Pulmonary artery endothelial cell (primary cell): Measurements from ENCODE around the gene PVRIG. TPM values are rescaled to one million over a fixed set of nuclear protein-coding genes. Genes with fewer than 3 reads are reported as not detected.
A peak's percentile ranks its signal among the peaks of the same experiment; 100 is the strongest.
"Not testable (repeated sequence)": the region's sequence is repeated elsewhere in the genome, so short reads cannot be mapped to it uniquely, and the experiment has no call there.

Source experiments
- DNase-seq: peaks from one replicate; pipeline ENCODE4 v3.0.0-alpha.2; 2011; ENCODE audit warnings: low read depth, low spot score
- total RNA-seq: library from RNA; depleted of rRNA; stranded (reverse); fragments of >200 nt; gene quantifications from 2 replicates; pipeline ENCODE4 v1.2.3, GENCODE V29; 2014

PVRIG gene
- not detected in 2 replicates for total RNA-seq

DNA sequence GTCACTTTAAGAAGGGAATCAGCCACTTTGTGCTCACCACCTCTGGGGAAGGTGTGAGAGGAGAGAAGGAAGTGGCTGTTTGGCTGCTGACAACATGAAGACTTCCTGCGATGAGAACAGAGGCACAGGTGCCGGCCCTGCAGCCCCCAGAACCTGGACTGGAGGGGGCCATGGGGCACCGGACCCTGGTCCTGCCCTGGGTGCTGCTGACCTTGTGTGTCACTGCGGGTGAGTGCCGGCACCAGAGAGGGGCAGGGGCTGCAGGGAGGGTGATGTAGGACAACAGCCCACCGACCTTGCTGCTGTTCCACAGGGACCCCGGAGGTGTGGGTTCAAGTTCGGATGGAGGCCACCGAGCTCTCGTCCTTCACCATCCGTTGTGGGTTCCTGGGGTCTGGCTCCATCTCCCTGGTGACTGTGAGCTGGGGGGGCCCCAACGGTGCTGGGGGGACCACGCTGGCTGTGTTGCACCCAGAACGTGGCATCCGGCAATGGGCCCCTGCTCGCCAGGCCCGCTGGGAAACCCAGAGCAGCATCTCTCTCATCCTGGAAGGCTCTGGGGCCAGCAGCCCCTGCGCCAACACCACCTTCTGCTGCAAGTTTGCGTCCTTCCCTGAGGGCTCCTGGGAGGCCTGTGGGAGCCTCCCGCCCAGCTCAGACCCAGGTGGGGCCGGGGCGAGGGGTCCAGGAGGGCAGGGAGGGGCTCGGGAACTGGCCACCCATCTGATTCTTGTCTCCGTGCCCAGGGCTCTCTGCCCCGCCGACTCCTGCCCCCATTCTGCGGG lies at the start of gene PVRIG:
Gene PVRIG (plus strand): TSS at position 149 of the 785 bp plus-strand sequence. CDS start 22 bp downstream, at position 171.
- not testable (repeated sequence) for DNase-seq

DNA sequence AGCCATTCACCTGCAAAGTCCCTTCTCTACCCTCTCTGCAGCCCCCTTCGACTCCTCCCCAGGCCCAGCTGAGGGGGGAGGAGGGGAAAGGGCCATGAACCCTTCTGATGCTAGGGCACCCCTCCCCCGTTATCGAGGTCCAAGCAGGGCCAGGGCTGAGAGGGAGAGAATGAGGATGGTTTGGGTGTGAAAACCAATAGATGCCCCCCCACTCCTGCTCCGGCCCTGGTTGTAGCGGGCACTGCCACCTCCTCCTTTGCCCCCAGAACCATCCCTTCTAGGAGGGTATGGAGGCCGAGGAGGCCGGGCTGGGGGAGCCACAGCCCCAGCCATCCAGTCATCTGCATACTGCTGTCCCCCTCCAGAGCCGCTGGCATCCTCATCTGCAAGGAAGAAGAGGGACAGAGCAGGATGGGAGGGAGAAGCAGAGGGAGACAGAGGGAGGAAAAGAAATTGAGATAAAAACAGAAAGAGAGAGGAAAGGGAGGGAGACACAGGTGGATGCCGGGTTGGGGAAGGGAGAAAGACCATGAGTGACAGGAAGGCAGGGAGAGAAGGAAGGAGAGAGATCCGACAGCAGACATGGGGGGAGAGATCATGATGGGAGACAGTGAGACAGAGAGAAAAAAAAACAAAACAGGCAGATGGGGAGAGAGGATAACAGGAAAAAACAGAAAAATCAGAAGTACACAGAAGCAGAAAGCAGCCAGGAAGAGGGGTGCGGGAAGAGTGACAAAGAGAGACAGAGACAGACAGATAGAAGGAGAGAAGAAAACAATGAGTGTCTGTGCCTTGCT lies 49.5 kb upstream of the PVRIG start:
- DNase-seq = no peak

DNA sequence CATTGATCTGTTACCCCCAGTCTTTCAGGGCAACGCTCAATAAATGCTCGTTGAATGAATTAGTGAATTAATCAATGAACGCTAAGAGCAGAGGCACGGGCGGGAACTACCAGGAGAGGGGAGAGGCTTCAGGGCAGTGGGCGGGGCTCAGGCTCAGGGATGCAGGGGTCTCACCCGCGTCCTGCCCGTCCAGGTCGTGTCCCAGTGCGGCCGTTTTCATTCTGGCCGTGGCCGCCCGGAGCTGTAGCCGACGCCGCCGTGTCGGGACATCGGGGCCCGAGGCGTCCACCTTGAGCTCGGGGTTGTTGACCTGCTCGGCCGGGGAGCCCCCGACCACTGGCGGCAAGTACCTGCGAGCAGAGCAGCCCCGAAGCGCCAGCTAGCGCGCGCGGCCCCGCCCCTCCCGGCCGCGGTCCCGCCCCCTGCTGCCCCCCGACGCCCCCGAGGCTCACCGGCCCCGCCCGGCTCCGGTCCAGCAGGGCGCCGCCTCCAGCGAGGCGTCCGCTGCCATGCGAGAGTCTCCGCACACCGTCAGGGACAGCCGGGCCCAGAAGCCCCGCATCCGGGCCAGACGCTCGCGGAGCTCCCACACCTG lies 48.6 kb upstream of the PVRIG start:
- DNase-seq = no peak

DNA sequence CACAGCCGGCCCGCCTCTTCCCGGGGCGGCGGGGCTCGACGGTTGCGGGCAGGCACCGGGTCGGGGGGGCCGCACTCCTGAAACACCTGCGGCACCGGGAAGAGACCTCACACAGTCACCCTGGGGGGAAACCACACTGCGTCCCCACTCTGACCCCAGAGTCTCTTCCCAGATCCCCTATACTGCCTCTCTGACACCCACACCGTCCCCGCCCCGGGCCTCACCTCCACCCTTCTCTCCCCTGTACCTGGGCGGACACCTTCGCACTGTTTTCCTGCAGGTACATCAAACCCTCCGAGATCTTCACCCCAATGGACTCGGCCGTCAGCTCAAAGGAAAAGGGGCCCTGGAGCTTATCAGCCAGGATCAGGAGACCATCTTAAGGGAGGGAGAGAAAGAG lies 47.9 kb upstream of the PVRIG start:
- DNase-seq = no peak

DNA sequence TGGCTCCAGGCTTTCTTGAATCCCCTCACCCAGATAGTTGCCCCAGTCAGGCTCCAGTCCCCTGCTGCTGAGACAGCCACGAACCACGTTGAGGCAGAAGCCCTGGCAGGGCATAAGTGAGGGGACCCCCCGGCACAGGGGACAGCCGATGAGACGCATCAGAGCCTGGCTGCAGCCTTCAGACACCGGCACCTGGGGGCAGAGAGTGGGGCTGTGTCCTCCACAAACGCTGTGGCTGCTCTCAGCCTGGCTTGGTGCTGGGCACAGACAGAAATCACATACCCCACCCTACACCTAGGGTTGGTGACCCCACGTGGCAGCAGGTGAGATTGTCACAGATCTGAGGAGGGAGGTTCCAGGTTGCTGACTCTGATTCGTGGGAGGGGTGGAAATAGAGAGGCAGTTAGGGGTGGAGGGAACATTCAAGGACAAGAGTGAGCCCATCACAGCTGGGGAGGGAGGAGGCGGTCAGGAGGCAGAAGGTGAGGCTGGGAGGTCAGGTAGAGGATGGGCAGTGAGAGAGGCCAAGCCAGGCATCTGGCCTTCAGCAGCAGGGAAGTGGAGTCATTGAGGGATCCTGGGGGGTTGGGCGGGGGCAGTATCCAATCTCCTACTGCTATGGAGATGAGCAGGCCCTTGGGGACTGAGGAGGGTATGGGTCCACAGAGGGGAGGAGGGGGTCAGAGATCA lies 45.8 kb upstream of the PVRIG start:
- DNase-seq = no peak

DNA sequence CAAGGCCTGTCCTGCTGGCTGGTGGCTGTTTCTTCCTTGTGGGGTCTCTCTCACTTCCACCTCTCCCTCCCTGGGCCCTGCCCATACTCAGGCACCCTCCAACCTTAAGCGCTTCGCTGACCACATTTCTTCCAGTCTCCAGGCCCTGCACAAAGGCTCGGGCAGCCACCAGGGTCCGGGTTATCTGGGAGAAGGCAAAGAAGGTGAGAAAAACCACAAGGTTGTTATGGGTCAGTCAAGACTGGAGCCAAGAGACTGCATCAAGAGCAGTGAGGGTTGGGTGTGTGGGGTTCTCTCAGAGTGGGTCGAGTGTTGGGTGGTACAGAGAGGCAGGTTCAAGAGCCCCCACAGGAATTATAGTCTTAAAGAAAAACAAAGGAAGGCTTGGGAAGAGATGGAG lies 45.2 kb upstream of the PVRIG start:
- DNase-seq = no peak

DNA sequence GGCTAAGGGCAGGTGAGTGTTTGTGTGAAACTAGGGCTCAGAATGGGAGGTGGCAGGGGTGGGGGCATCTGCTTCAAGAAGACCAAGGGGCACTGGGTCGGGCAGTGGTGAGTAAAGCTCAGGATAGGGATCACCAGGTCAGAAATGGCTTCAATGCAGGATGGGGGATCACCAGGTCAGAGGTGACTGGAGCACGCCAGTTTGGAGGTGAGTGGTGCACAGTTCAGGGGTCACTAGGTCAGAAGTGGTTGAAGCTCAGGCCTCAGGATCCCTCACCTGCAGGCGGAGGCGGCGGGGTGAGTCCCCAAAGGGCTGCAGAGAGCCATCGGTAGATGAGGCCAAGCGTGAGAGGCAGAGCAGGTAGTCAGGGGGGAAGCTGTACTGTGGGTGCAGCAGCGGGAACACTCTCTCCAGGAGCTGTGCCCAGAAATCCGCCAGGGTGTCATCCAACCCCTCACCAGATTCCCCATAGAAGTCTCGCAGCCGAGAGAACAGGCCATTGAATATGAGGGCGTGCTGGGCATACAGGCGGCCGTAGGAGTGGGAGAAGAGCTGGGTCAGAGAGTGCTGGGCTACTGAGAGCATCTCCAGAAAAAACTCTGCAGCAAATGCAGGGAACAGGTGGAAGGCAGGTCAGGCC lies 44.3 kb upstream of the PVRIG start:
- no peak for DNase-seq

DNA sequence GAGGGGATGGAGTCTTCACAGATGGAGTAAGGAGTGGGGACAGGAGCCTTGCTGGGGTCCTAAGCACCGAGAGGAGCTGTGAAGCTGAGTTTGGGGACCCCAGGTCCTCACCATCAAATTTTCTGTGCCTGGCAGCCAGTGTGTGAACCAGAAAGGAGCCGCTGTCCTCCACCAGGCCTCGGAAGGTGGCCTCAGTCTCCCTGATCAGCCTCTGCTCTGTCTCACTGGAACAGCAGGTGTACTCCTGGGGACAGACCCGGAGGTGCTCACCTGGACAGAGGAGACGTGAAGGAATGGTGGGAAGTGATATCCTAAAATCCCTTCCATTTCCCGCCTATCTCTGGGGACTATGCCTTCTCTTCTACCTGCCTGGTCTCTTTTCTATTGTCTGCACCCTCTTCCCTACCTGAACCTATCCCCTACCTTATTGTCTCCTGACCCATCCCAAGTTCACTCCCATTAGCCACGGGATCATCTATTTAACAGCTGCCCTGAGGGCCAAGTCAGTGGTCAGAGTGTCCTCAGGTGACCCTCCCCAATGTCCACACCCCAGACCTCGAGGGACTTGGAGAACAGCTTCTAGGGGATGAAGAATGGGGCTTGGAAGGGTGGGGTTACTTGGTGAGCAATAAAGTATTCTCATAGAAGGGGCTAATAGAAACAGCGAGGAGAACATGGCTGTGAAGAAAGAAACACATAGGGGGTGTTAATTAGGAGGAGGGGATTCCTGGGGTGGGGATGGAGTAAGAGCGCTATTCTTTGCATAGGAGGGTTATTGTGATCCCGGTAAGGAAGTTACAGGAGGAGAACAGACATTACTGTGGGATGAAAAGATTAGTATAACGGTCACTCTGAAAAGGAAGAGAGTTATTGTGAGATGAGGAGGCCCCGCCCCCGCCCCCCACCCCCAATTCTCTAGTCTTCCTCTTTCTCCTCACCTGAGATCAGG lies 43.4 kb upstream of the PVRIG start:
- DNase-seq = no peak

DNA sequence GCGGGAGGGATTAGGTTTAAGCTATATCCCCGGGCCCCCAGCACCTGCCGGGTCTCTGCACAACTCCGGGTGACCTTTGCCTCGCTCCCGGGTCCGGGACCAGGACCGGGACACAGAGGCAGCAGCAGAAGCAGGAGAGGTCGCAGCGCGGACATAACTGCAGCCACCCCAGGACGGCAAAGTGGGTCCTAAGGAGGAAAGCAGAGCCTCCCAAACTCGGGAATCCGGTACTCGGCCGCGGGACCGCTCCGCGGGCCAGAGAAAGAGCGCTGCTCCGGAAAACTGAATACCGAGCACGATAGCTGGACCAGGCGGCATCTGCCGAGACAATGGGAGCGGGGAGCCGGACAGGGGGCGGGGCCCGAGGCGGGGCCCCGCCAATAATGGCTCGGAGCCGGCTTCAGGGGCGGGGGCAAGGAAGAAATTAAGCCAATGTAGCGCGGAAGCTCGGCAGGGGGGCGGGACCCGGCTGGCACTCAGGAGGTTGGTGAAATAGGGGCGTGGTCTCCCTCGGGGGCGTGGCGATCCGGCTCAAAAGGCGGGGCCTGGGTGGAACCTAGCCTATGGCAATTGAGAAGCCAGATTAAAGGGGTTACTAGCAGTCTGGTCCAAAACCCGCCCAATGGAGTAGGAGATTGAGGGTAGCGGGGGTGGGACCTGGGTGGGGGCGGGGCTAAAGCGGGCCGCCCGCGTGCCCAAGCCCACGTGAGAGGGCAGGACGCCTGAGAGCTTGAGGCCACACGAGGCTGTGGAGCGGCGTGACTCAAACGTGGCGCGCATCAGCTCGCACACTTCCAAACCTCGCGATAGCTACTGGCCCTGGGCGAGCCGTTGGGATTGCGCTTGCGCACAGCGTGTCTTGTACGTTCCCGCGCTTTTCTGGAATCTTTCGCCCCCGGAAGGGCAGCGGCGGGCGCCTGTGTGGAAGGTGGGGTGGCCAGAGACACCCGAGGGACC lies 42.4 kb upstream of the PVRIG start, which contains the start of the genes GPC2 and STAG3:
Gene GPC2 (minus strand): TSS at position 337 of the 957 bp plus-strand sequence. CDS start 182 bp downstream, at position 155.
Gene STAG3 (plus strand): TSS at position 874 of the 957 bp plus-strand sequence. CDS start 2,639 bp downstream, outside the sequence.
- DNase-seq = peak; percentile 87

DNA sequence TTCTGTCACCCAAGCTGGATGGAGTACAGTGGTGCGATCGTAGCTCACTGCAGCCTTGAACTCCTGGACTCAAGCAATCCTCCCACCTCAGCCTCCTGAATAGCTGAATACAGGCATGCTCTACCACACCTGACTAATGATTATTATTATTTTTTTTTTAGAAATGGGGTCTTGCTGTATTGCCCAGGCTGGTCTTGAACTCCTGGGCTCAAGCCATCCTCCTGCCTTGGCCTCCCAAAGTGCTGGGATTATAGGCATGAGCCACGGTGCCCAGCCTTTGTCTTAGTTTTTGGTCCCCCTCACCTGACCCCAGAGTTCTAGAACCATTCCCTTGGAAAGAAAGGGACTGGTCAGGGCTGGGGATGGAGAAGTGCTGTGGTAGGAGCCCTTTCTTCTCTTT lies 39.7 kb upstream of the PVRIG start:
- DNase-seq = not testable (repeated sequence)

DNA sequence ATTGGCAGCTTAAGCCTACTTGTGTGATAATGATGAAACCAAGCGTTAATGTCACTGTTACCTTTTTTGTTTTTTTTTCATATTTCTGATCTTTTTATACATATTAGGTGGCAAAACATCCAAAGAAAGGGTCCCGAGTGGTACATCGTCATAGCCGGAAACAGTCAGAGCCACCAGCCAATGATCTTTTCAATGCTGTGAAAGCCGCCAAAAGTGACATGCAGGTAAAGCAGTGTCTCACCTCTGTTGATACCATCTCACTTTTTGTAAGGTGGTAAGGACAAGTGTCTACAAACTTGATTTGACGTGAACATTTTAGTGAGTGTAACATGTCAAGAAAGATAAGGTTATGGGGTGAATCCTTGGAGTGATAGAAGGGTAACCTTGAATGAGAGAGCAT lies 37.1 kb upstream of the PVRIG start:
- not testable (repeated sequence) for DNase-seq

DNA sequence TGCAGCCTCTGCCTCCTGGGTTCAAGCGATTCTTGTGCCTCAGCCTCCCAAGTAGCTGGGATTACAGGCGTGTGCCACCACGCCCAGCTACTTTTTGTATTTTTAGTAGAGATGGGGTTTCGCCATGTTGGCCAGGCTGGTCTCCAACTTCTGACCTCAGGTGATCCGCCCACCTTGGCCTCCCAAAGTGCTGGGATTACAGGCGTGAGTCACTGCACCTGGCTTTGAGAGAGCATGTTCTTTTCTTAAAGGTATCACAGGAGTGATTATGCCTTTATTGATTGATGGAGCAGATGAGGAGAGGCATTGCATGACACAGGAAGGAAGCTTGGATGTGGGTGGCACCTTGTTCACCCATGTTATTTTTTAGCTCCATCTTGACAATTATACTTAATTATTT lies 36.7 kb upstream of the PVRIG start:
- not testable (repeated sequence) for DNase-seq

DNA sequence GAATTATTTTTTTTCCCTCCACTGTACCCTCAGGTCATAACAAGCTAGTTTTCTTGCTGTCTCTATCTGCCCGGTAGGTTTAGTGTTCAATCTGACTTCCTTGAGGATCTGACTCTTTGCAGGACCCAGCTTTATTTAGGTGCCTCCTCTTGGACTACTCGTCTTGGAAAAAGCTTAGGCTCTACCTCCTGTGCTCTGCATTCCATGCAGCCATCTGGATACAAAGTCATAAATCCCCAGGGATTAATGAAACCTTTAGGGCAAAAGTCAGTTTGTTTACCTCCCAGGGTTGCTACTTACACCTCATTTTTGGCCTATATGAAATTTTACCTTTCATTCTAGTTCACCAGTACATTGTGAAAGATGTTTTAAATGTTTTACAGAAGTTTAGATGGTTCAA lies 34.0 kb upstream of the PVRIG start:
- DNase-seq = no peak

DNA sequence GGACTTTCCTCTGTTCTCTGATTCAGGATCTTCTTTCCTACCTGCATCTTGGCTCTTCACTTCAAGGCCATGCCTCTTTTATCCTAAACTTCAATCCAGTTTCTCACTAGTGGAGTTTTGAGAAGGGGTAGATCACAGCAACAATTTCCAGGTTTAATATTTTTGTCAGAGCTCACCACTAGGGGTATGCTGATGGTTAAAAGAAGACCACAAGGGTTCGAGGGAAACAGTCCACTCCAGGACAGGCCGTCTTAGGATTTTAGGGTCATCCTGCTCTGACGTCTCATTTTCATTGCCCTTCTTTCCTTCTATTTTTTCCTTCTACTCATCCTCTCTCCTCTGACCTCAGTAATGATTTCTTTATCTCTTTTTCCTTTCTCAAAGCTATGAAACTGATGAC lies 30.7 kb upstream of the PVRIG start:
- no peak for DNase-seq

DNA sequence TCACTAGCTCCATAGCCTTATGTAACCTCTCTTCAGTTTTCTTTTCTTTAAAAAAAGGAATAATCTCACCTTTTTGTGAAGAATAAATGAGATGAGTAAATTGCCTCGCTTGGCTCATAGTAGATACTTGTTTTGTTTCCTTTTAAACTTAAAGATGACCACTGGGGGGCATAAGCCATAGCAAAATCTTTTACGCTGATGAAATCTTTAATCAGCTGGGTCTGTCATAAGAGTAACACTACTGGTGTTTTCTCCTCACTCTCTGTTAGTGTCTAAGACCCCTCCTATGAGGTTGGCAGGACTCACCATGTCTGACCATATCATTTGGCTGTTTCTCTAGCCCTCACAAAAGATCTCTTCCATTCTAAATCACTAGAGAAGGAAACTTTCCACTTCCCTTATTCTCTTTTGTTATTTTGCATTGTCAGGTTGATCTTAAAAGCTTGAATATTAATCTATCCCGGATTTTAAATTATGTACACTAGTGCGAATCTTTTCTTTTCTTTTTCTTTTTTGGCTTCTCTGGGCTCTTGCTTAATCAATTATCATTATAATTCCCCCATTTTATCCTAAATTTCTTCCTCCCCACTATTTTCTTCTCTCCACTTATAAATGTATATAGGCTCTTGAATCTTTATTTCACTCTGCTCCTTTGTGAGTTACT lies 29.6 kb upstream of the PVRIG start:
- no peak for DNase-seq

DNA sequence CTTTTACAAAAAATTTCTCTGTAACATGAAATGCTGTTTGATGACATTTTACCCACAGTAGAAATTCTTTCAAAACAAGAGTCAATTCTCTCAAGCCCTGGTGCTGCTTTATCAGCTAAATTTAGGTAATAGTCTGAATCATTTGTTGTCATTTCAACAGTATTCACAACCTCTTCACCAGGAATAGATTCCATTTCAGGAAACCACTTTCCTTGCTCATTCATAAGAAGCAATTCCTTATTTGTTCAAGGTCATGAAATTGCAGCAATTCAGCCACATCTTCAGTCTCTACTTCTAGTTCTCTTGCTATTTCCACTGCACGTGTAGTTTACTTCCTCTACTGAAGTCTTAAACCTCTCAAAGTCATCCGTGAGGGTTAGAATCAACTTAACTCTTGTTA lies 28.0 kb upstream of the PVRIG start:
- DNase-seq = no peak

DNA sequence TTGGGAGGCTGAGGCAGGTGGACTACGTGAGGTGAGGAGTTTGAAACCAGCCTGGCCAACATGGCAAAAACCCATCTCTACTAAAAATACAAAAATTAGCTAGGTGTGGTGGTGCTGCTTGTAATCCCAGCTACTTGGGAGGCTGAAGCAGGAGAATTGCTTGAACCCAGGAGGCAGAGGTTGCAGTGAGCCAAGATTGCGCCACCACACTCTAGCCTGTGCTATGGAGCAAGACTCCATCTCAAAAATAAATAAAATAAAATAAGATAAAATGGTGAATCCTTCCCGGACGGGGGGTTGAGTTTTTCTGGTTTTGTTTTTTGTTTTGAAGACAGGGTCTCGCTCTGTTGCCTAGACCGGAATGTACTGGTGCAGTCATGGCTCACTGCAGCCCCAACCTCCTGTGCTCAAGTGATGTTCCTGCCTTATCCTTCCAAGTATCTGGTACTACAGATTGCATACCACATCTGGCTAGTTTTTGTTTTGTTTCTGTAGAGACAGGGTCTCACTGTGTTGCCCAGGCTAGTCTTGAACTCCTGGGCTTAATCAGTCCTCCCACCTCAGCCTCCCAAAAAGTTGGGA lies 27.4 kb upstream of the PVRIG start:
- DNase-seq = not testable (repeated sequence)

DNA sequence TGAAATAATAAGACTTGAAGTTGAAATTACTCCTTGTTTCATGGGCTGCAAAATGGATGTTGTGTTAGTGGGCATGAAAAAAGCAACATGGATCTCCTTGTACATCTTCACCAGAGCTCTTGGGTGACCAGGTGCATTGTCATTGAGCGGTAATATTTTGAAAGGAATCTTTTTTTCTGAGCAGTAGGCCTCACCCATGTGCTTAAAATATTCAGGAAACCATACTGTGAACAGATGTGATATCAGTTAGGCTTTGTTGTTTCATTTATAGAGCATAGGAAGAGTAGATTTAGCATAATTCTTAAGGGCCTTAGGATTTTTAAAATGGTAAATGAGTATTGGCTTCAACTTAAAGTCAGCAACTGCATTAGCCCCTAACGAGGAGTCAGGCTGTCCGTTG lies 26.8 kb upstream of the PVRIG start:
- DNase-seq = no peak
